Peyer's patch (tissue), 4 donors: Measurements from ENCODE around the gene ANKS1A. TPM values are rescaled to one million over a fixed set of nuclear protein-coding genes. Genes with fewer than 3 reads are reported as not detected.
"Not testable (repeated sequence)": the region's sequence is repeated elsewhere in the genome, so short reads cannot be mapped to it uniquely, and the experiment has no call there.

ENCODE experiments used
- DNase-seq, 3 donors: peaks; one replicate each; pipeline ENCODE4 v3.0.0-alpha.2; 2017 to 2019
- H3K27ac ChIP-seq, 4 donors: fragments of 200-600 bp; sonication (generic); one replicate each; pipeline ENCODE4 v1.5.1; 2016 to 2019
- H3K27me3 ChIP-seq, 2 donors: fragments of 200-600 bp; sonication (generic); one replicate each; pipeline ENCODE4 v1.5.1; 2019
- H3K36me3 ChIP-seq, 3 donors: fragments of 200-600 bp; sonication (generic); one replicate each; pipeline ENCODE4 v1.5.1; 2016 to 2019
- H3K4me1 ChIP-seq, 4 donors: fragments of 200-600 bp; sonication (generic); one replicate each; pipeline ENCODE4 v1.5.1; 2016 to 2019
- H3K4me3 ChIP-seq, 4 donors: fragments of 200-600 bp; sonication (generic); 1 replicate in 3 of 4; 2 replicates in 1 of 4; pipeline ENCODE4 v1.5.1; 2016 to 2019; ENCODE audit warnings: mild to moderate bottlenecking in 1 of 4
- H3K9me3 ChIP-seq, 4 donors: fragments of 200-600 bp; sonication (generic); one replicate each; pipeline ENCODE4 v1.5.1; 2016 to 2019; ENCODE audit warnings: mild to moderate bottlenecking in 1 of 4
- POLR2A ChIP-seq, 2 donors: fragments of 450-650 bp; IDR thresholded peaks; one replicate each; pipeline ENCODE4 v1.5.1; 2017; ENCODE audit warnings: antibody characterized with exemption in 2 of 2, mild to moderate bottlenecking in 2 of 2, moderate library complexity in 2 of 2
- total RNA-seq, 4 donors: library from RNA; depleted of rRNA; stranded (reverse); fragments of >200 nt; gene quantifications; one replicate each; pipeline ENCODE4 v1.1.0, GENCODE V29; 2016
- TF ChIP-seq, protein P1 (sequence below), 6 experiments: fragments of 450-650 bp in 4 of 6; fragments of 200-600 bp in 2 of 6; sonication (generic) in 1 of 6; IDR thresholded peaks; one replicate each; pipeline ENCODE4 v1.5.1; 2017 to 2019; ENCODE audit warnings: antibody characterized with exemption in 6 of 6, mild to moderate bottlenecking in 3 of 6, moderate library complexity in 1 of 6

The ANKS1A gene
- total RNA-seq, 4 donors from 2014 or later: 24.3 to 42.1 (median 31.9) TPM

GRCh38 chr6:34987506-34987905 is 98.5 kb downstream of the ANKS1A start:
- no peak overlapping the region for H3K27ac ChIP-seq
- peaks cover 0 to 85% (median 0%) of the 10 kb centered on the region in 3 donors for H3K36me3 ChIP-seq
- H3K27me3 ChIP-seq: no peaks in the 10 kb centered on the region
- no peak for DNase-seq
- H3K4me1 ChIP-seq: no peaks in the 10 kb centered on the region
- TF ChIP-seq, protein P1, sequence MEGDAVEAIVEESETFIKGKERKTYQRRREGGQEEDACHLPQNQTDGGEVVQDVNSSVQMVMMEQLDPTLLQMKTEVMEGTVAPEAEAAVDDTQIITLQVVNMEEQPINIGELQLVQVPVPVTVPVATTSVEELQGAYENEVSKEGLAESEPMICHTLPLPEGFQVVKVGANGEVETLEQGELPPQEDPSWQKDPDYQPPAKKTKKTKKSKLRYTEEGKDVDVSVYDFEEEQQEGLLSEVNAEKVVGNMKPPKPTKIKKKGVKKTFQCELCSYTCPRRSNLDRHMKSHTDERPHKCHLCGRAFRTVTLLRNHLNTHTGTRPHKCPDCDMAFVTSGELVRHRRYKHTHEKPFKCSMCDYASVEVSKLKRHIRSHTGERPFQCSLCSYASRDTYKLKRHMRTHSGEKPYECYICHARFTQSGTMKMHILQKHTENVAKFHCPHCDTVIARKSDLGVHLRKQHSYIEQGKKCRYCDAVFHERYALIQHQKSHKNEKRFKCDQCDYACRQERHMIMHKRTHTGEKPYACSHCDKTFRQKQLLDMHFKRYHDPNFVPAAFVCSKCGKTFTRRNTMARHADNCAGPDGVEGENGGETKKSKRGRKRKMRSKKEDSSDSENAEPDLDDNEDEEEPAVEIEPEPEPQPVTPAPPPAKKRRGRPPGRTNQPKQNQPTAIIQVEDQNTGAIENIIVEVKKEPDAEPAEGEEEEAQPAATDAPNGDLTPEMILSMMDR (IDR thresholded peaks at IDR 0.05): no peak
- no peak for TF ChIP-seq POLR2A (IDR thresholded peaks at IDR 0.05)
- H3K9me3 ChIP-seq: no peaks in the 10 kb centered on the region
- no peak overlapping the region for H3K4me3 ChIP-seq

DNA sequence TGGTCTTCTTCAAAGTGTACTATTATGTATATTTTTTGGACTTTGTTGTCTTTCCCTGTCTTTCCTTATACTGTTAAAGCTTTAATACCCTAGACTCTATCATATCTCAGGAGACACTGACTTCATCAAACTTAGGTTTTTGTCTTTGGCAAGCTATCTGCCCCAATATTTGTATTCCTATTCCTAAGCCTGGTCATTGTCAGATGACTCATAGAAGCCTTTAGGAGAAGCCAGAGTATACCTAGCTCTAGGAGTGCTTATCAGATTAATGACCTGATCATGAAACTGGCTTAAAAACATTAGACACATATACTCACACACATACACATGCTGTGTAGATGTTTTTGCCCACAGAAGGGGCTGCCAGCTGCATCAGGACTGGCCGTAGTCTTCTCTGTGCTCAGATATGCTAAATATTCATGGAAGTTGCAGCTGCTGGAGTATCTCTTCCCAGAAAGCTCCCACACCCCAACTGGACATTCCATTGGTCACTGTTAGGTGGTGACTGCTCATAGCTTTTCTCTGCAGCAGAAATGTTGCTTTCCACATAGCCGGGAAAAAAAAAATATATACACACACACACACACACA is 102.0 kb downstream of the ANKS1A start:
- H3K9me3 ChIP-seq: no peaks in the 10 kb centered on the region
- no peaks in the 10 kb centered on the region for H3K4me1 ChIP-seq
- H3K27ac ChIP-seq: no peak overlapping the region
- H3K4me3 ChIP-seq: no peak overlapping the region
- no peaks in the 10 kb centered on the region for H3K27me3 ChIP-seq
- no peak for DNase-seq
- TF ChIP-seq POLR2A (IDR thresholded peaks at IDR 0.05): no peak
- peaks cover 0 to 66% (median 0%) of the 10 kb centered on the region in 3 donors for H3K36me3 ChIP-seq

DNA sequence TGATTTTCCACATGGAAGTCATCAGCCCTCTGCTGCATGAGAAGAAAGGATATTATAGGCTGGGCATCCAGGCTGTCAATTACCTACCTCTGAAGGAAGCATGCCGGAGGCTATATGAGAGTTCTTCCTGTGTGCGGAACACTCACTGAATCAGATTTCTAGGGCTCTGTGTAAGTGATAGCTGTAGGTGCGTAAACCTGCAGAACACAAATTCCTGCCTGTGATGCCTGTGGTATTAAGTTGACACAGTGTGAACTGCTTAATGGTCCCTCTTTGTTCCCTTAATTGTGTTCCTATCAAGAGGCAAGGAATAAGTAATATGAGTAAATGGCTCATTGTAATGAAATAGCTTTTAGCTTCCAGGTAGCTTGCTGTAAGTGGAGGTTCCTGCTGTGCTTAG is 103.3 kb downstream of the ANKS1A start:
- no peak overlapping the region for H3K4me3 ChIP-seq
- DNase-seq: no peak
- peaks cover 0 to 57% (median 0%) of the 10 kb centered on the region in 3 donors for H3K36me3 ChIP-seq
- no peaks in the 10 kb centered on the region for H3K9me3 ChIP-seq
- TF ChIP-seq, protein P1 (IDR thresholded peaks at IDR 0.05): no peak
- no peak for TF ChIP-seq POLR2A (IDR thresholded peaks at IDR 0.05)
- H3K27ac ChIP-seq: no peak overlapping the region
- H3K27me3 ChIP-seq: no peaks in the 10 kb centered on the region
- no peaks in the 10 kb centered on the region for H3K4me1 ChIP-seq

DNA sequence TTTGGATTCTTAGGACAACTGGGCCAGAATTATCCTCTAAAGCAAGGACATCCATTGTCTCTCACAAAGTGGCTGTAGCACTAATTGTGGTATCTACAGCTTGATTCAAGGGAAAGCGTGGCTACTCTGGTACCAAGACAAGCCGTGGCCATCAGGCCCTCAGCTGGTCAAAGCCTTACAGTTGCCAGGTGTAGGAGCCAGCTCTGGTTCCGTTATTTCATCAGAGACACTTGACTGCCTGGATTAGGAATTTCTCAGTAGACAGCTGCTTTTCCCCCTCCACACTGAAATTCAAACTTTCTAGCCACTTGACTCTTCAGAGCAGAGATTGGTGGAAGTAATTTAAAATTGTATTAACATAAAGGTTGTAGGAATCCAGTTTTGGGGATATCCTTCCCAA is 104.2 kb downstream of the ANKS1A start:
- peaks cover 0 to 49% (median 0%) of the 10 kb centered on the region in 3 donors for H3K36me3 ChIP-seq
- H3K4me1 ChIP-seq: no peaks in the 10 kb centered on the region
- no peak for DNase-seq
- H3K27me3 ChIP-seq: no peaks in the 10 kb centered on the region
- no peaks in the 10 kb centered on the region for H3K9me3 ChIP-seq
- H3K27ac ChIP-seq: no peak overlapping the region
- H3K4me3 ChIP-seq: no peak overlapping the region
- TF ChIP-seq, protein P1 (IDR thresholded peaks at IDR 0.05): no peak
- no peak for TF ChIP-seq POLR2A (IDR thresholded peaks at IDR 0.05)

- Histone ChIP-seq H3K27me3 (no peaks in the 10 kb centered on the region), H3K27ac (no peak overlapping the region), H3K4me1 (no peaks in the 10 kb centered on the region), H3K4me3 (no peak overlapping the region), H3K9me3 (no peaks in the 10 kb centered on the region), H3K36me3 (peaks cover 0 to 46% (median 0%) of the 10 kb centered on the region in 3 donors)
- no peak for DNase-seq
- TF ChIP-seq POLR2A (IDR thresholded peaks at IDR 0.05): no peak
- TF ChIP-seq, protein P1 (IDR thresholded peaks at IDR 0.05): no peak
Observed at GRCh38 chr6:34994693-34995092, 105.6 kb downstream of the ANKS1A start.

- DNase-seq, H3K27me3 ChIP-seq, H3K9me3 ChIP-seq, H3K4me3 ChIP-seq, H3K27ac ChIP-seq, H3K4me1 ChIP-seq: not testable (repeated sequence)
- H3K36me3 ChIP-seq: peaks cover 0 to 30% (median 0%) of the 10 kb centered on the region in 3 donors
Observed at GRCh38 chr6:34998417-34998816, 109.4 kb downstream of the ANKS1A start.

DNA sequence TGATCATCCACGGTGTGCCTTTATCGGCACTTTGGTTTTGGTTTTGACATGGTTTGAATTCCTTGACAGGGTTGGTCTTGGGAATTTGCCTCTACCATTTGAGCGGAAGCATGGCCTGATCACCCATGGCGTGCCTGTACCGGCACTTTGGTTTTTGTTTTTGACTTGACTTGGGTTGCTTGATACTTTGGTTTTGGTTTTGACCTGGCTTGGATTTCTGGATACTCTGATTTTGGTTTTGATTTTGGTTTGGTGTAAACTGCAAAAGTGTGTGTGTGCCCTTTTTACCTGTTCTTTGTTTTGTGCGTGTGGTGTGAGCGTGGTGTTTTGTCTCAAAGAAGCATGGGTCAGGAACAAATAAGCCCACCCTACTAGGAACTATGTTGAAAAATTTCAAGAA is 110.1 kb downstream of the ANKS1A start:
- H3K4me1 ChIP-seq, H3K27me3 ChIP-seq, DNase-seq, H3K27ac ChIP-seq, H3K9me3 ChIP-seq, H3K4me3 ChIP-seq: not testable (repeated sequence)
- H3K36me3 ChIP-seq: peaks cover 0 to 25% (median 0%) of the 10 kb centered on the region in 3 donors

DNA sequence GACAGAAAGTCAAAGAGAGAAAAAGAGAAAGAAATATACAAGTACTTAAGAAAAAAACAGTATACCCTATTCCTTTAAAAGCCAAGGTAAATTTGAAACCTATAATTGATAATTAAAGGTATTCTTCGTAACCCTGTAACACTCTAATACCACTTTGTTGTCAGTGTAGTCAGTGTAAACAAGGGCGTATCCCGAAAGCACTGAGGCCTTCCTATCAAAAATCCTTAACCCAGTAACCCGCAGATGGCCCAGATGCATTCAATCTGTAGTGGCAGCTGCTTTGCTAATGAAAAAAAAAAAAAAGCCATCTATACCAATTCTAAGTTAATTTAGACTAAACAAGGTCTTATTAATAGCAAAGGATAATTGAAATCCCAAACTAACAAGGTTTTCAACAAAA is 110.9 kb downstream of the ANKS1A start:
- not testable (repeated sequence) for H3K9me3 ChIP-seq, DNase-seq, H3K27ac ChIP-seq, H3K4me3 ChIP-seq, H3K27me3 ChIP-seq, H3K4me1 ChIP-seq
- peaks cover 0 to 20% (median 0%) of the 10 kb centered on the region in 3 donors for H3K36me3 ChIP-seq

- not testable (repeated sequence) for H3K27me3 ChIP-seq, H3K4me3 ChIP-seq, H3K4me1 ChIP-seq, H3K9me3 ChIP-seq, DNase-seq, H3K27ac ChIP-seq
- H3K36me3 ChIP-seq: peaks cover 0 to 23% (median 0%) of the 10 kb centered on the region in 3 donors
Observed at GRCh38 chr6:35001349-35001748, 112.3 kb downstream of the ANKS1A start.

DNA sequence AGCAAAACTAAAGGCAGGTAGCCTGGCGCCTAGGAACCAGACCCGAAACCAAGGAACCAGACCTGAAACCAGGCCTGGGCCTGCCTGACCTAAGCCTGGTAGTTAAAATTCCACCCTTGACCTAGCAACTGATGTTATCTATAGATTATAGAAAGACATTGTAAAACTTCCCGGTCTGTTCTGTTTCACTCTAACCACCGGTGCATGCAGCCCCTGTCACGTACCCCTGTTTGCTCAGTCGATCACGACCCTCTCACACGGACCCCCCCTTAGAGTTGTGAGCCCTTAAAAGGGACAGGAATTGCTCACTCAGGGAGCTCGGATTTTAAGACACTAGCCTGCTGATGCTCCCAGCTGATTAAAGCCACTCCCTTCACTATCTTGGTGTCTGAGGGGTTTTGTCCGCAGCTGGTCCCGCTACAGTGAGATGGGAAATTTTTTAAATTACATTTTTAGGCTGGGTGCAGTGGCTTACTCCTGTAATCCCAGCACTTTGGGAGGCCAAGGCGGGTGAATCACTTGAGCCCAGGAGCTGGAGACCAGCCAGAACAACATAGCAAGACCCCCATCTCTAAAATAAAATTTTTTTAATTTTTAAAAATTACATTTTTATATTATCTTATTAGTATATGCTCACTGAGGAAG is 115.0 kb downstream of the ANKS1A start:
- not testable (repeated sequence) for H3K27ac ChIP-seq, H3K4me3 ChIP-seq, DNase-seq, H3K27me3 ChIP-seq, H3K4me1 ChIP-seq, H3K9me3 ChIP-seq
- H3K36me3 ChIP-seq: peaks cover 0 to 17% (median 0%) of the 10 kb centered on the region in 3 donors
